ENCODE data around the gene ELOVL3. TPM values are rescaled to one million over a fixed set of nuclear protein-coding genes. Genes with fewer than 3 reads are reported as not detected.

ELOVL3 gene
- total and polyA plus RNA-seq, 2 of the 13 experiments (the other 11 are each of a cell fraction or from before 2014, with no cell fraction given), result 0.58 to 0.69 TPM

DNA sequence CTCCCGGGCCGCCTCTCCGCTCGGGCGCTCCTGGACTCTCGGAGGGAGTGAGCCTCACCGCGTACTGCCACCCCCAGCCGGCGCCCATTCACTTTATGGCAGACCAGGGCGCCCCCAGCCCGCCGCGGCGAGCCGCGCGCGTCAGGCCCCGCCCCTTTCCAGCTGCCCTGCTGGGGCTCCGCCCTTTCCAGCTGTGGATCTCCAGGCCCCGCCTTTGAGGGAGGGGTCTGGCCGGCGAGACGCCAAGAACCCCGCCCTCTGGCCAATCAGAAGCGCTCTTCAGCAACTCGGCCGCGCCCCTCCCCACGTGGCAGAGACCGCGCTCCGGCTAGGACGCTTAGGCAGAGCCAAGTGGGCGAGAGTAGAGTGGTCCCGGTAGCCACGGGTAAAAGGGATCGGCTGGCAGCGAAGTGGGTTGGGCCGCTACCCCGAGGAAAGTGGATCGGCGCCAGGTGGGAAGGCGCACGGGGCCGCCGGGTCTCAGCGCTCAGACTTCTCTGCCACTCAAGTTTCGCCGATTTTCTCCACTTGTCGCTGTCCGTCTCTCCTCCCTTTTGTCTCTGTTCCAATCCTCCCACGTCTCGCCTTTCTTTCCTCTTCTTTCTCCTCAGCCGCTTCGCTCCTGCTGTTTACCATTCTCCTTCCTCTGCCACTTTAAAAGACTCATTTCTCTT lies 15.5 kb downstream of the ELOVL3 start, which contains the start of gene PITX3 (continued):
- TF ChIP-seq, protein P1, sequence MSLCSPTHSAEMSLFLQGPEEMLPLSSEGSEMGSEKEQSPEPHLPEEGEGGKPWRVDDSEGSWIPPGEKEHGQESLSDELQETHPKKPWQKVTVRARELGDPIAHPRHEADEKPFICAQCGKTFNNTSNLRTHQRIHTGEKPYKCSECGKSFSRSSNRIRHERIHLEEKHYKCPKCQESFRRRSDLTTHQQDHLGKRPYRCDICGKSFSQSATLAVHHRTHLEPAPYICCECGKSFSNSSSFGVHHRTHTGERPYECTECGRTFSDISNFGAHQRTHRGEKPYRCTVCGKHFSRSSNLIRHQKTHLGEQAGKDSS (CRISPR knock-in tag; IDR thresholded peaks at IDR 0.05; ENCODE audit: borderline replicate concordance, low read depth), result 0 out of 2 replicates have a peak, but pooled peaks have one; percentile 25
- TF ChIP-seq, protein P2, sequence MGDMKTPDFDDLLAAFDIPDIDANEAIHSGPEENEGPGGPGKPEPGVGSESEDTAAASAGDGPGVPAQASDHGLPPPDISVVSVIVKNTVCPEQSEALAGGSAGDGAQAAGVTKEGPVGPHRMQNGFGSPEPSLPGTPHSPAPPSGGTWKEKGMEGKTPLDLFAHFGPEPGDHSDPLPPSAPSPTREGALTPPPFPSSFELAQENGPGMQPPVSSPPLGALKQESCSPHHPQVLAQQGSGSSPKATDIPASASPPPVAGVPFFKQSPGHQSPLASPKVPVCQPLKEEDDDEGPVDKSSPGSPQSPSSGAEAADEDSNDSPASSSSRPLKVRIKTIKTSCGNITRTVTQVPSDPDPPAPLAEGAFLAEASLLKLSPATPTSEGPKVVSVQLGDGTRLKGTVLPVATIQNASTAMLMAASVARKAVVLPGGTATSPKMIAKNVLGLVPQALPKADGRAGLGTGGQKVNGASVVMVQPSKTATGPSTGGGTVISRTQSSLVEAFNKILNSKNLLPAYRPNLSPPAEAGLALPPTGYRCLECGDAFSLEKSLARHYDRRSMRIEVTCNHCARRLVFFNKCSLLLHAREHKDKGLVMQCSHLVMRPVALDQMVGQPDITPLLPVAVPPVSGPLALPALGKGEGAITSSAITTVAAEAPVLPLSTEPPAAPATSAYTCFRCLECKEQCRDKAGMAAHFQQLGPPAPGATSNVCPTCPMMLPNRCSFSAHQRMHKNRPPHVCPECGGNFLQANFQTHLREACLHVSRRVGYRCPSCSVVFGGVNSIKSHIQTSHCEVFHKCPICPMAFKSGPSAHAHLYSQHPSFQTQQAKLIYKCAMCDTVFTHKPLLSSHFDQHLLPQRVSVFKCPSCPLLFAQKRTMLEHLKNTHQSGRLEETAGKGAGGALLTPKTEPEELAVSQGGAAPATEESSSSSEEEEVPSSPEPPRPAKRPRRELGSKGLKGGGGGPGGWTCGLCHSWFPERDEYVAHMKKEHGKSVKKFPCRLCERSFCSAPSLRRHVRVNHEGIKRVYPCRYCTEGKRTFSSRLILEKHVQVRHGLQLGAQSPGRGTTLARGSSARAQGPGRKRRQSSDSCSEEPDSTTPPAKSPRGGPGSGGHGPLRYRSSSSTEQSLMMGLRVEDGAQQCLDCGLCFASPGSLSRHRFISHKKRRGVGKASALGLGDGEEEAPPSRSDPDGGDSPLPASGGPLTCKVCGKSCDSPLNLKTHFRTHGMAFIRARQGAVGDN (CRISPR knock-in tag; IDR thresholded peaks at IDR 0.05), result peak; percentile 74
- TF ChIP-seq, protein P3, sequence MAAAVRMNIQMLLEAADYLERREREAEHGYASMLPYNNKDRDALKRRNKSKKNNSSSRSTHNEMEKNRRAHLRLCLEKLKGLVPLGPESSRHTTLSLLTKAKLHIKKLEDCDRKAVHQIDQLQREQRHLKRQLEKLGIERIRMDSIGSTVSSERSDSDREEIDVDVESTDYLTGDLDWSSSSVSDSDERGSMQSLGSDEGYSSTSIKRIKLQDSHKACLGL (CRISPR knock-in tag; IDR thresholded peaks at IDR 0.05), result peak; percentile 93; the same call in 1 of the 2 replicates
- no peak for TF ChIP-seq ZNF367 (CRISPR knock-in tag; IDR thresholded peaks at IDR 0.05; ENCODE audit: borderline replicate concordance)

DNA sequence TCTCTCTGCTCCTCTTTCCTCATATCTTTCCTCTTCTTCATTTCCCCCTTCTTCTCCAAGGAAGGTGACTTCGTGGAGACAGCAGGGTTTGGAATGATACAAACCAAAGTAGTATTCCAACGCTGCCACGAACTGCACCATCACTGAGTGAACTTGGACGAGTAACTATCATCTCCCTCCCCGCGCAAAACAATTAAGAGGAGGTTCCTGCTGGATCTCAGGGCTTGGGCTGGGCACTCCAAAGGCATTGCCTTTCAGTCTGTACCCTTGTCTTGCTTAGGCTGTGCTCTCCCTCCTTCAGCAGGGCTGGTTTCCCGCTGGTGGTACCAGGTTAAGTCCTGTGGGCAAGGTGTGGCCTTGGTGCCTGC lies 16.0 kb downstream of the ELOVL3 start:
- ChIA-PET POLR2A (no interaction called here), CTCF (ENCODE audit: low intra/inter-chr PET ratio, low total read pairs) (no interaction called here)
- peak overlapping the region; percentile 61 to 75 (median 66) for H3K4me3 ChIP-seq (replicated peaks in 1 of 3; ENCODE audit: insufficient read depth in 1 of 3, low read depth in 2 of 3, low read length in 3 of 3)
- peaks cover 15% of the 10 kb centered on the region for H3K79me2 ChIP-seq (ENCODE audit: insufficient read depth, low read length)
- H4K20me1 ChIP-seq (ENCODE audit: insufficient read depth, low read length), result peaks cover 11% of the 10 kb centered on the region
- no peak for ATAC-seq
- in situ Hi-C loops (cut with HindIII; ENCODE audit: extremely low pct_ligation_motif_present, low pct_unique_long_range_greater_than_20kb) (no loop called here), intact Hi-C loops (cut with micrococcal nuclease; ENCODE audit: unreplicated experiment) (no loop called here)
- H3K27me3 ChIP-seq (ENCODE audit: control insufficient read depth in 1 of 2, insufficient read depth in 2 of 2, low read length in 2 of 2), result peaks cover 10 to 47% of the 10 kb centered on the region in 2 experiments; a peak in 4 of 5 replicates
- H3K4me2 ChIP-seq (ENCODE audit: low read depth, low read length), result peak overlapping the region; percentile 97
- no peak for FAIRE-seq
- no TSS peak for BruUV-seq (replicated peaks)
- no peak for DNase-seq (ENCODE audit: low spot score)
- peaks cover 41% of the 10 kb centered on the region for H3K4me1 ChIP-seq (ENCODE audit: insufficient read depth, low read length)
- H3K36me3 ChIP-seq (replicated peaks in 1 of 2; ENCODE audit: control insufficient read depth in 1 of 2, insufficient read depth in 2 of 2, low read length in 2 of 2), result no peaks in the 10 kb centered on the region
- no peak overlapping the region for H2AFZ ChIP-seq (ENCODE audit: low read length)
- no peaks in the 10 kb centered on the region for H3K9me3 ChIP-seq (ENCODE audit: low read length)
- peak overlapping the region; percentile 40 for H3K9ac ChIP-seq (ENCODE audit: insufficient read depth, low read depth, low read length)
- no peak overlapping the region for H3K27ac ChIP-seq (ENCODE audit: extremely low read length, insufficient read depth, low read length)
- WGBS (ENCODE audit: low lambda C conversion rate), result 44% methylated on average over 6 of the region's 7 CpGs
- TF ChIP-seq HNRNPUL1 (IDR thresholded peaks at IDR 0.05; ENCODE audit: low read depth, low read length), result no peak
- TF ChIP-seq, protein P4, sequence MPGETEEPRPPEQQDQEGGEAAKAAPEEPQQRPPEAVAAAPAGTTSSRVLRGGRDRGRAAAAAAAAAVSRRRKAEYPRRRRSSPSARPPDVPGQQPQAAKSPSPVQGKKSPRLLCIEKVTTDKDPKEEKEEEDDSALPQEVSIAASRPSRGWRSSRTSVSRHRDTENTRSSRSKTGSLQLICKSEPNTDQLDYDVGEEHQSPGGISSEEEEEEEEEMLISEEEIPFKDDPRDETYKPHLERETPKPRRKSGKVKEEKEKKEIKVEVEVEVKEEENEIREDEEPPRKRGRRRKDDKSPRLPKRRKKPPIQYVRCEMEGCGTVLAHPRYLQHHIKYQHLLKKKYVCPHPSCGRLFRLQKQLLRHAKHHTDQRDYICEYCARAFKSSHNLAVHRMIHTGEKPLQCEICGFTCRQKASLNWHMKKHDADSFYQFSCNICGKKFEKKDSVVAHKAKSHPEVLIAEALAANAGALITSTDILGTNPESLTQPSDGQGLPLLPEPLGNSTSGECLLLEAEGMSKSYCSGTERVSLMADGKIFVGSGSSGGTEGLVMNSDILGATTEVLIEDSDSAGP (CRISPR knock-in tag; IDR thresholded peaks at IDR 0.05; ENCODE audit: borderline replicate concordance), result no peak
- TF ChIP-seq ZNF335 (CRISPR knock-in tag; IDR thresholded peaks at IDR 0.05), result no peak
- TF ChIP-seq ZEB1 (IDR thresholded peaks at IDR 0.05; ENCODE audit: insufficient replicate concordance, low read depth), result no peak
- no peak for TF ChIP-seq HMGA1 (CRISPR knock-in tag; conservative IDR thresholded peaks at IDR 0.05)
- TF ChIP-seq, protein P5, sequence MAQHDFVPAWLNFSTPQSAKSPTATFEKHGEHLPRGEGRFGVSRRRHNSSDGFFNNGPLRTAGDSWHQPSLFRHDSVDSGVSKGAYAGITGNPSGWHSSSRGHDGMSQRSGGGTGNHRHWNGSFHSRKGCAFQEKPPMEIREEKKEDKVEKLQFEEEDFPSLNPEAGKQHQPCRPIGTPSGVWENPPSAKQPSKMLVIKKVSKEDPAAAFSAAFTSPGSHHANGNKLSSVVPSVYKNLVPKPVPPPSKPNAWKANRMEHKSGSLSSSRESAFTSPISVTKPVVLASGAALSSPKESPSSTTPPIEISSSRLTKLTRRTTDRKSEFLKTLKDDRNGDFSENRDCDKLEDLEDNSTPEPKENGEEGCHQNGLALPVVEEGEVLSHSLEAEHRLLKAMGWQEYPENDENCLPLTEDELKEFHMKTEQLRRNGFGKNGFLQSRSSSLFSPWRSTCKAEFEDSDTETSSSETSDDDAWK (CRISPR knock-in tag; IDR thresholded peaks at IDR 0.05), result no peak

All from HepG2 (cell line).